IMR-90 (cell line): ENCODE results near the gene TSHZ1. TPM values are rescaled to one million over a fixed set of nuclear protein-coding genes. Genes with fewer than 3 reads are reported as not detected.

Source experiments
- ATAC-seq: fragments of 200-7000 bp; cut with Tn5 transposase; 2 replicates; pipeline ENCODE4 v1.9.1; 2020; ENCODE audit warnings: low read depth, mild to moderate bottlenecking, moderate library complexity
- BruUV-seq: library from RNA; stranded (reverse); fragments of 400-500 nt; replicated peaks from 2 replicates; lab custom pipeline; 2021; lab: Mats Ljungman, UMichigan
- CTCF ChIA-PET: fragments of 300-600 bp; formaldehyde crosslinking; extraction: SDS; loops from one replicate; lab custom pipeline; 2021; ENCODE audit warnings: antibody characterized with exemption; lab: Yijun Ruan, JAX
- POLR2A ChIA-PET: fragments of 300-600 bp; sonication (Branson Sonifier 250); formaldehyde crosslinking; loops from one replicate; lab custom pipeline; 2022; ENCODE audit warnings: antibody characterized with exemption; ENCODE audit not compliant: unreplicated experiment; lab: Charles Lee
- DNase-seq: peaks from one replicate; pipeline ENCODE4 v3.0.0; 2013
- H2AFZ ChIP-seq: replicated peaks from 2 replicates; pipeline ENCODE3; 2013; ENCODE audit warnings: low read length, mild to moderate bottlenecking; ENCODE audit not compliant: poor library complexity
- H2AK5ac ChIP-seq: 2 replicates; pipeline ENCODE4 v1.6.1; 2013; ENCODE audit warnings: low read depth, low read length, inconsistent platforms
- H2AK9ac ChIP-seq: replicated peaks from 2 replicates; pipeline ENCODE3; 2013; ENCODE audit warnings: mild to moderate bottlenecking, low read depth, low read length, moderate library complexity; ENCODE audit not compliant: poor library complexity
- H2BK120ac ChIP-seq: 2 replicates; pipeline ENCODE4 v1.6.1; 2013; ENCODE audit warnings: low read depth, low read length, inconsistent platforms
- H2BK15ac ChIP-seq: 3 replicates; pipeline ENCODE4 v1.6.1; 2013; ENCODE audit warnings: low read depth, low read length, inconsistent platforms
- H2BK20ac ChIP-seq: 2 replicates; pipeline ENCODE4 v1.6.1; 2013; ENCODE audit warnings: low read depth, mild to moderate bottlenecking, inconsistent platforms, low read length, moderate library complexity
- H2BK5ac ChIP-seq: 2 replicates; pipeline ENCODE4 v1.6.1; 2013; ENCODE audit warnings: mild to moderate bottlenecking, low read depth, low read length, inconsistent platforms; ENCODE audit not compliant: poor library complexity, severe bottlenecking
- H3K14ac ChIP-seq: replicated peaks from 2 replicates; pipeline ENCODE4 v1.6.1; 2013; ENCODE audit warnings: low read depth, low read length, inconsistent platforms
- H3K18ac ChIP-seq: 2 replicates; pipeline ENCODE4 v1.6.1; 2013; ENCODE audit warnings: low read depth, low read length, control low read depth
- H3K23ac ChIP-seq: 2 replicates; pipeline ENCODE4 v1.6.1; 2013; ENCODE audit warnings: low read depth, low read length, inconsistent platforms
- H3K27ac ChIP-seq: 2 replicates; pipeline ENCODE4 v1.5.1; 2013; ENCODE audit warnings: mild to moderate bottlenecking, control low read depth, low read length; ENCODE audit not compliant: insufficient read depth
- H3K27me3 ChIP-seq: 2 replicates; pipeline ENCODE4 v1.6.1; 2013; ENCODE audit warnings: low read length; ENCODE audit not compliant: control insufficient read depth, insufficient read depth
- H3K36me3 ChIP-seq: 2 replicates; pipeline ENCODE4 v1.6.1; 2013; ENCODE audit warnings: low read length, mixed read lengths; ENCODE audit not compliant: control insufficient read depth, insufficient read depth
- H3K4ac ChIP-seq: 2 replicates; pipeline ENCODE4 v1.6.1; 2013; ENCODE audit warnings: low read depth, low read length, inconsistent platforms
- H3K4me1 ChIP-seq: 2 replicates; pipeline ENCODE4 v1.6.1; 2013; ENCODE audit warnings: low read length, mixed read lengths; ENCODE audit not compliant: control insufficient read depth, insufficient read depth
- H3K4me2 ChIP-seq: 2 replicates; pipeline ENCODE4 v1.6.1; 2013; ENCODE audit warnings: low read depth, mild to moderate bottlenecking, control low read depth, low read length, moderate library complexity
- H3K4me3 ChIP-seq: 2 replicates; pipeline ENCODE4 v1.5.1; 2013; ENCODE audit warnings: low read depth, mild to moderate bottlenecking, control low read depth, low read length, moderate library complexity; ENCODE audit not compliant: insufficient read depth
- H3K56ac ChIP-seq: 2 replicates; pipeline ENCODE4 v1.6.1; 2013; ENCODE audit warnings: low read length, inconsistent platforms; ENCODE audit not compliant: insufficient read depth; ENCODE audit errors: extremely low read depth
- H3K79me1 ChIP-seq, 2 experiments: 2 replicates each; pipeline ENCODE4 v1.6.1; 2013; ENCODE audit warnings: low read length in 2 of 2, inconsistent platforms in 1 of 2, low read depth in 1 of 2
- H3K9ac ChIP-seq: 2 replicates; pipeline ENCODE4 v1.6.1; 2013; ENCODE audit warnings: low read depth, low read length, control low read depth
- H3K9me1 ChIP-seq: 2 replicates; pipeline ENCODE4 v1.6.1; 2013; ENCODE audit warnings: low read length, inconsistent platforms; ENCODE audit not compliant: insufficient read depth
- H3K9me3 ChIP-seq: 2 replicates; pipeline ENCODE4 v1.6.1; 2013; ENCODE audit warnings: low read length; ENCODE audit not compliant: control insufficient read depth, insufficient read depth
- H4K20me1 ChIP-seq: 2 replicates; pipeline ENCODE4 v1.6.1; 2013; ENCODE audit warnings: low read length, inconsistent platforms; ENCODE audit not compliant: insufficient read depth
- H4K5ac ChIP-seq: 2 replicates; pipeline ENCODE4 v1.6.1; 2013; ENCODE audit warnings: mild to moderate bottlenecking, low read depth, low read length, control low read depth
- H4K8ac ChIP-seq, 2 experiments: 2 replicates each; pipeline ENCODE4 v1.6.1; 2013; ENCODE audit warnings: low read depth in 2 of 2, low read length in 2 of 2, control low read depth in 1 of 2, inconsistent platforms in 1 of 2
- H4K91ac ChIP-seq: 2 replicates; pipeline ENCODE4 v1.6.1; 2013; ENCODE audit warnings: low read depth, low read length, inconsistent platforms; ENCODE audit not compliant: insufficient read depth
- CEBPB ChIP-seq: IDR thresholded peaks from 2 replicates; pipeline ENCODE4 v1.6.1; 2012; ENCODE audit warnings: low read depth, low read length, improper control_type of control experiment
- ELK1 ChIP-seq: fragments of 150-350 bp; IDR thresholded peaks from 2 replicates; pipeline ENCODE4 v1.6.1; 2016; ENCODE audit warnings: low read depth, mild to moderate bottlenecking, low read length, moderate library complexity, borderline replicate concordance
- MXI1 ChIP-seq: IDR thresholded peaks from 2 replicates; pipeline ENCODE4 v1.6.1; 2012; ENCODE audit warnings: low read depth, mild to moderate bottlenecking, low read length, moderate library complexity, borderline replicate concordance
- NFE2L2 ChIP-seq: fragments of 150-350 bp; IDR thresholded peaks from 2 replicates; pipeline ENCODE4 v1.6.1; 2016; ENCODE audit warnings: low read depth, mild to moderate bottlenecking, low read length
- POLR2A ChIP-seq: IDR thresholded peaks from 2 replicates; pipeline ENCODE4 v1.6.1; 2012; ENCODE audit warnings: mild to moderate bottlenecking, low read depth, low read length
- RFX5 ChIP-seq: IDR thresholded peaks from 2 replicates; pipeline ENCODE4 v1.8.0; 2012; ENCODE audit warnings: low read depth, mild to moderate bottlenecking, low read length, moderate library complexity
- SMC3 ChIP-seq: fragments of 150-350 bp; IDR thresholded peaks from 2 replicates; pipeline ENCODE4 v1.6.1; 2016; ENCODE audit warnings: low read depth, mild to moderate bottlenecking, antibody characterized with exemption, low read length, moderate library complexity
- USF2 ChIP-seq: fragments of 150-350 bp; IDR thresholded peaks from 2 replicates; pipeline ENCODE4 v1.6.1; 2017; ENCODE audit warnings: mild to moderate bottlenecking, antibody characterized with exemption, low read length, low read depth
- WGBS, 2 experiments: methylation state at CpG; one replicate each; pipeline versions ENCODE4 v1.1.5 to v1.1.7; 2013; ENCODE audit warnings: missing lambda C conversion rate in 2 of 2; ENCODE audit not compliant: insufficient read length in 1 of 2; ENCODE audit errors: extremely low coverage in 2 of 2; 5-methylcytosine and 5-hydroxymethylcytosine counted together
- dilution Hi-C: fragments of 300-500 bp; cut with HindIII; formaldehyde crosslinking; loops from one replicate; pipeline ENCODE4 v1.14.3; 2018; ENCODE audit warnings: low sequenced_read_pairs; ENCODE audit not compliant: unreplicated experiment
- in situ Hi-C: fragments of 300-500 bp; cut with MboI; formaldehyde crosslinking; loops from 3 replicates; pipeline ENCODE4 v1.14.3; 2019; ENCODE audit warnings: low sequenced_read_pairs, inconsistent platforms, mixed read lengths
- intact Hi-C: fragments of 100-400 bp; cut with micrococcal nuclease; formaldehyde crosslinking; loops from 2 replicates; pipeline ENCODE4 v1.10.0; 2022
- polyA plus RNA-seq, 3 experiments: library from polyadenylated mRNA; depleted of rRNA; stranded (reverse); fragments of >200 nt; gene quantifications; 2 replicates each; pipeline ENCODE4 v1.2.3, GENCODE V29; 2012; ENCODE audit warnings: low replicate concordance in 1 of 3
- total RNA-seq: library from RNA; depleted of rRNA; stranded (reverse); fragments of >200 nt; gene quantifications from 2 replicates; pipeline ENCODE4 v1.2.3, GENCODE V29; 2012

TSHZ1 gene
- total and polyA plus RNA-seq, 2 of the 4 experiments (the other 2 are of a cell fraction): 7.1 to 10.0 TPM

GRCh38 chr18:75219745-75220375 lies 9.3 kb downstream of the TSHZ1 start:
- ATAC-seq (no peak), DNase-seq (no peak)
- H2BK5ac ChIP-seq: no peak overlapping the region
- H3K9me1 ChIP-seq: peaks cover 4% of the 10 kb centered on the region; the same call in 1 of the 2 replicates
- no peak for TF ChIP-seq ELK1
- TF ChIP-seq USF2: no peak
- no peak for TF ChIP-seq SMC3
- TF ChIP-seq NFE2L2: no peak
- TF ChIP-seq RFX5: no peak
- no peak for TF ChIP-seq CEBPB
- TF ChIP-seq MXI1: no peak
- no peak for TF ChIP-seq POLR2A
- peaks cover 15 to 54% of the 10 kb centered on the region in 2 experiments for H3K79me1 ChIP-seq
- intact Hi-C loops (no loop called here), in situ Hi-C loops (loop anchor here (25.0 kb wide), 1 partner anchor 1142 kb away; no protein-coding TSS in a partner anchor), dilution Hi-C loops (no loop called here)
- H4K8ac ChIP-seq: no peak overlapping the region
- no TSS peak for BruUV-seq
- no peak overlapping the region for H3K9ac ChIP-seq
- no peak overlapping the region for H2BK20ac ChIP-seq
- no peak overlapping the region for H3K56ac ChIP-seq
- H2AFZ ChIP-seq: no peak overlapping the region
- H2BK120ac ChIP-seq: no peak overlapping the region
- no peak overlapping the region; the same call in 1 of the 2 replicates for H3K23ac ChIP-seq
- no peak overlapping the region for H3K27ac ChIP-seq
- H3K4me1 ChIP-seq: peaks cover 12% of the 10 kb centered on the region
- H2AK5ac ChIP-seq: no peak overlapping the region
- H4K91ac ChIP-seq: no peak overlapping the region
- no peak overlapping the region for H3K4me2 ChIP-seq
- no peak overlapping the region for H3K14ac ChIP-seq
- no peak overlapping the region for H2AK9ac ChIP-seq
- no peaks in the 10 kb centered on the region for H3K27me3 ChIP-seq
- ChIA-PET CTCF (no interaction called here), POLR2A (no interaction called here)
- H3K36me3 ChIP-seq: no peaks in the 10 kb centered on the region
- no peaks in the 10 kb centered on the region; the same call in 1 of the 2 replicates for H4K20me1 ChIP-seq
- WGBS, 2 experiments: 97% methylated on average over 4 of the region's 11 CpGs; no CpG with 5 or more reads in 1 of the 2 experiments
- no peak overlapping the region for H3K18ac ChIP-seq
- no peak overlapping the region for H4K5ac ChIP-seq
- H3K4me3 ChIP-seq: no peak overlapping the region
- H2BK15ac ChIP-seq: no peak overlapping the region
- no peaks in the 10 kb centered on the region for H3K9me3 ChIP-seq
- H3K4ac ChIP-seq: no peak overlapping the region
